Measurements from ENCODE around the gene NECTIN1. TPM values are rescaled to one million over a fixed set of nuclear protein-coding genes. Genes with fewer than 3 reads are reported as not detected.

NECTIN1 gene
- total RNA-seq, 2 experiments from 2014 or later, result 5.8 to 14.3 TPM

DNA sequence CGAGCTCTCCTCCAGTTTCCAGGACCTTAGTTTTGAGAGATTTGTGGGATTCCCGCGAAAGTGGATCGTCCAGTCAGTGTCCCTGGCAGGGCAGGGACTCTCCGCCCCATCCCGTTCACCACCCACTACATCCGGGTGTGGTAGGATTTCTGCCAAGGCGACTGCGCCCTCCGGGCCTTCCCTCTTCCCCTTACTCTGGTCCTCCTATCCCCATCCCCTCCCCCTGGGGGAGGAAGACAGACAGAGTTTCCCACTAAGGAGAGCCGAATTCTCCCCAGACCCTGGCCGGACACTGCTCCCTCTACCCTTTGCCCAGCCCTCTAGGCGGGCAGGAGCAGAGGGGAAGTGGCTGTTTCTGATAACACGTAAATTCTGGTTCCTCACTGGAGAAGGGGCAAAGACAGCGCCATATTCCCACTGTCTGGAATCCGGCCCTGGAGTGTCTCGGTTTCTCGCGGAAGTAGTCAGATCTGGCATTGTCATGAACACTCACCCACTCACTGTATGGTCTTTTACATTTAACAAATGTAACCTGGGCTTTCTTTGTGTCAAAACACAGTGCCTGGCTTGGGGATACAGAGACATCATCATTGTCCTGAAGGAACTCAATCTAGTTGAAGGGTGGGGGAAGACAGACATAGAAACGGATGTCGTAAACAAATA lies 1.1 kb upstream of the NECTIN1 start:
- no TSS peak for BruUV-seq (replicated peaks)
- H3K9me2 ChIP-seq (ENCODE audit: insufficient read depth, low read length), result no peaks in the 10 kb centered on the region
- H3K79me2 ChIP-seq (ENCODE audit: insufficient read depth, low read depth, low read length), result no peaks in the 10 kb centered on the region
- intact Hi-C loops (cut with micrococcal nuclease; ENCODE audit: unreplicated experiment), result loop anchor here (1.0 to 10.0 kb wide), 5 partner anchors 56 to 481 kb away; partner anchors contain the start of gene OAF
- H3K4me1 ChIP-seq (ENCODE audit: insufficient read depth, low read length, poor library complexity, severe bottlenecking), result peaks cover 30% of the 10 kb centered on the region
- no peak for DNase-seq (ENCODE audit: low spot score)
- no peak overlapping the region for H3K27ac ChIP-seq (ENCODE audit: low read depth, low read length, poor library complexity, severe bottlenecking)
- POLR2A ChIA-PET, result interaction anchor here (1.3 kb wide), 1 partner anchor 56 kb away, joined by 7 read pairs; no protein-coding TSS in a partner anchor
- TF ChIP-seq, protein P1, sequence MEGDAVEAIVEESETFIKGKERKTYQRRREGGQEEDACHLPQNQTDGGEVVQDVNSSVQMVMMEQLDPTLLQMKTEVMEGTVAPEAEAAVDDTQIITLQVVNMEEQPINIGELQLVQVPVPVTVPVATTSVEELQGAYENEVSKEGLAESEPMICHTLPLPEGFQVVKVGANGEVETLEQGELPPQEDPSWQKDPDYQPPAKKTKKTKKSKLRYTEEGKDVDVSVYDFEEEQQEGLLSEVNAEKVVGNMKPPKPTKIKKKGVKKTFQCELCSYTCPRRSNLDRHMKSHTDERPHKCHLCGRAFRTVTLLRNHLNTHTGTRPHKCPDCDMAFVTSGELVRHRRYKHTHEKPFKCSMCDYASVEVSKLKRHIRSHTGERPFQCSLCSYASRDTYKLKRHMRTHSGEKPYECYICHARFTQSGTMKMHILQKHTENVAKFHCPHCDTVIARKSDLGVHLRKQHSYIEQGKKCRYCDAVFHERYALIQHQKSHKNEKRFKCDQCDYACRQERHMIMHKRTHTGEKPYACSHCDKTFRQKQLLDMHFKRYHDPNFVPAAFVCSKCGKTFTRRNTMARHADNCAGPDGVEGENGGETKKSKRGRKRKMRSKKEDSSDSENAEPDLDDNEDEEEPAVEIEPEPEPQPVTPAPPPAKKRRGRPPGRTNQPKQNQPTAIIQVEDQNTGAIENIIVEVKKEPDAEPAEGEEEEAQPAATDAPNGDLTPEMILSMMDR (conservative IDR thresholded peaks at IDR 0.05; ENCODE audit: low read length), result no peak
- no peak for TF ChIP-seq EZH2phosphoT487 (IDR thresholded peaks at IDR 0.05; ENCODE audit: borderline replicate concordance, low read depth, low read length)
- CTCF ChIA-PET (ENCODE audit: unreplicated experiment), result interaction anchor here (1.7 kb wide), 1 partner anchor 56 kb away, joined by 16 read pairs; no protein-coding TSS in a partner anchor
- no peaks in the 10 kb centered on the region for H3K36me3 ChIP-seq (ENCODE audit: insufficient read depth, low read length)
- peak overlapping the region; percentile 54; the same call in 1 of the 2 replicates for H2AFZ ChIP-seq (ENCODE audit: low read length)
- no peaks in the 10 kb centered on the region for H3K9me3 ChIP-seq (ENCODE audit: low read length)
- H3K4me3 ChIP-seq (ENCODE audit: low read depth, low read length, poor library complexity, severe bottlenecking), result peak overlapping the region; percentile 69
- peak overlapping the region; percentile 94 for H3K4me2 ChIP-seq (ENCODE audit: low read length)
- H4K20me1 ChIP-seq (ENCODE audit: insufficient read depth, low read length), result no peaks in the 10 kb centered on the region

DNA sequence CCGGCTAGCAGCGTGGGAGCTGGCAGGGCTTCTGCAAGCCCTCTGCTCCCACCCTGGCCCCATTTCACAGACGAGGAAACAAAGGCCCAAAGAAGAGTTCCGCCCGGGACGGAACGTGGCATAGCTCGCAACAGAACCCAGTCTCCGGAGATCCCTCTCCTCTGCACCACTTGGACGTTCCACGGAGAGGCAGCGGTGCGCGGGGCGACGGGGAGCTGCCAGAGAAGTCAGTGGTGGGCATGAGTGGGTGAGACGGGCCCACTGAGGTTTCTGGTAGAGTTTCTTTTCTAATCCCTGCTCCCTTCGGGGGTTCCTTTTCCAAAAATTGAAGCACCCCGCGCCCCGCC lies 554 bp upstream of the NECTIN1 start:
- Histone ChIP-seq H3K27ac (ENCODE audit: low read depth, low read length, poor library complexity, severe bottlenecking) (no peak overlapping the region), H4K20me1 (ENCODE audit: insufficient read depth, low read length) (no peaks in the 10 kb centered on the region), H2AFZ (ENCODE audit: low read length) (peak overlapping the region; percentile 54; the same call in 1 of the 2 replicates), H3K4me3 (ENCODE audit: low read depth, low read length, poor library complexity, severe bottlenecking) (peak overlapping the region; percentile 69), H3K4me2 (ENCODE audit: low read length) (peak overlapping the region; percentile 94), H3K36me3 (ENCODE audit: insufficient read depth, low read length) (no peaks in the 10 kb centered on the region), H3K4me1 (ENCODE audit: insufficient read depth, low read length, poor library complexity, severe bottlenecking) (peaks cover 30% of the 10 kb centered on the region), H3K79me2 (ENCODE audit: insufficient read depth, low read depth, low read length) (no peaks in the 10 kb centered on the region), H3K9me3 (ENCODE audit: low read length) (no peaks in the 10 kb centered on the region), H3K9me2 (ENCODE audit: insufficient read depth, low read length) (no peaks in the 10 kb centered on the region)
- ChIA-PET CTCF (ENCODE audit: unreplicated experiment) (interaction anchor here (0.5 to 1.7 kb wide), 2 partner anchors 10 to 56 kb away, joined by 6 to 16 read pairs; no protein-coding TSS in a partner anchor), POLR2A (interaction anchor here (0.5 to 1.3 kb wide), 3 partner anchors 56 to 990 kb away, joined by 3 to 7 read pairs (median 3); no protein-coding TSS in a partner anchor)
- BruUV-seq (replicated peaks), result no TSS peak
- DNase-seq (ENCODE audit: low spot score), result no peak
- TF ChIP-seq EZH2phosphoT487 (IDR thresholded peaks at IDR 0.05; ENCODE audit: borderline replicate concordance, low read depth, low read length), result no peak
- TF ChIP-seq, protein P1 (conservative IDR thresholded peaks at IDR 0.05; ENCODE audit: low read length), result peak; percentile 69; the same call in 1 of the 2 replicates
- intact Hi-C loops (cut with micrococcal nuclease; ENCODE audit: unreplicated experiment), result loop anchor here (1.0 to 10.0 kb wide), 5 partner anchors 55 to 481 kb away; partner anchors contain the start of gene OAF

Measured in OCI-LY7 (cell line).